Measurements from ENCODE around the gene CAMTA2. TPM values are rescaled to one million over a fixed set of nuclear protein-coding genes. Genes with fewer than 3 reads are reported as not detected.
A peak's percentile ranks its signal among the peaks of the same experiment; 100 is the strongest.
"Not testable (repeated sequence)": the region's sequence is repeated elsewhere in the genome, so short reads cannot be mapped to it uniquely, and the experiment has no call there.

CAMTA2 gene
- total RNA-seq, 1 experiment from 2014 or later: 1.6 TPM

DNA sequence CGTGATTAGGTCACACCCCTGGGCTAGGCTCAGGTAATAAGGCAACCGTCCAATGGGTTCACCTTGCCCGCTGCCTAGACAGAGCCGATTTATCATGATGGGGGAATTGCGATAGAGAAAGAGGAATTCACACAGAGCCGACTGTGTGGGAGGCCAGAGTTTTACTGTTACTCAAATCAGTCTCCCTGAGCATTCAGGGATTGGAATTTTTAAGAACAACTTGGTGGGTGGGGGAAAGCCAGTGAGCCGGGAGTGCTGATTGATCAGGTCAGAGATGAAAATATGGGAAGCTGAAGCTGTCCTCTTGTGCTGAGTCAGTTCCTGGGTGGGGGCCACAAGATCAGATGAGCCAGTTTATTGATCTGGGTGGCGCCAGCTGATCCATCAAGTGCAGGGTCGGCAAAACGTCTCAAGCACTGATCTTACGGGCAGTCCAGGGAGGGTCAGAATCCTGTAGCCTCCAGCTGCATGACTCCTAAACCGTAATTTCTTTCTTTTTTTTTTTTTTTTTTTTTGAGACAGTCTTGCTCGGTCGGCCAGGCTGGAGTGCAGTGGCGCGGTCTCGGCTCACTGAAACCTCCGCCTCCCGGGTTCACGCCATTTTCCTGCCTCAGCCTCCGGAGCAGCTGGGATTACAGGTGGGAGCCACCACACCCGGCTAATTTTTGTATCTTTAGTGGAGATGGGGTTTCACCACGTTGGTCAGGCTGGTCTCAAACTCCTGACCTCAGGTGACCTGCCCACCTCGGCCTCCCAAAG is 60.7 kb downstream of the CAMTA2 start:
- H3K27me3 ChIP-seq (ENCODE audit: control insufficient read depth, insufficient read depth, low read length); H3K36me3 ChIP-seq (replicated peaks; ENCODE audit: control insufficient read depth, insufficient read depth, low read length); H3K4me3 ChIP-seq (ENCODE audit: insufficient read depth, low read depth, low read length); DNase-seq: not testable (repeated sequence)

DNA sequence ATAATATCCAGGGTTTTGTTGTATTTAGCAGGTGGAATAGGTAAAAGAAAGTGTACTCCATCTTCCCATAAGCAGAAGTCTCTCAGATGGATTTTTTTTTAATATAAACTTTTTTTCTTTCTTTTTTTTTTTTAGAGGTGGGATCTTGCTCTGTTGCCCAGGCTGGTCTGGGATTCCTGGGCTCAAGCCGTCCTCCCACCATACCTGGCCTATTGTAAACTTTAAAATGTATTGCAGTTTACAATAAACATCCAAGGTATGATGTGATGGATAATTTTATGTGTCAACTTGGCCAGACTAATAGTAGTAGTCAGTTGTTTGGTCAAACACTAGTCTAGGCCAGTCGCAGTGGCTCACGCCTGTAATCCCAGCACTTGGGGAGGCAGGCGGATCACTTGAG is 66.2 kb downstream of the CAMTA2 start:
- no peaks in the 10 kb centered on the region for H3K36me3 ChIP-seq (replicated peaks; ENCODE audit: control insufficient read depth, insufficient read depth, low read length)
- no peaks in the 10 kb centered on the region for H3K27me3 ChIP-seq (ENCODE audit: control insufficient read depth, insufficient read depth, low read length)
- H3K4me3 ChIP-seq (ENCODE audit: insufficient read depth, low read depth, low read length): no peak overlapping the region
- DNase-seq: no peak

DNA sequence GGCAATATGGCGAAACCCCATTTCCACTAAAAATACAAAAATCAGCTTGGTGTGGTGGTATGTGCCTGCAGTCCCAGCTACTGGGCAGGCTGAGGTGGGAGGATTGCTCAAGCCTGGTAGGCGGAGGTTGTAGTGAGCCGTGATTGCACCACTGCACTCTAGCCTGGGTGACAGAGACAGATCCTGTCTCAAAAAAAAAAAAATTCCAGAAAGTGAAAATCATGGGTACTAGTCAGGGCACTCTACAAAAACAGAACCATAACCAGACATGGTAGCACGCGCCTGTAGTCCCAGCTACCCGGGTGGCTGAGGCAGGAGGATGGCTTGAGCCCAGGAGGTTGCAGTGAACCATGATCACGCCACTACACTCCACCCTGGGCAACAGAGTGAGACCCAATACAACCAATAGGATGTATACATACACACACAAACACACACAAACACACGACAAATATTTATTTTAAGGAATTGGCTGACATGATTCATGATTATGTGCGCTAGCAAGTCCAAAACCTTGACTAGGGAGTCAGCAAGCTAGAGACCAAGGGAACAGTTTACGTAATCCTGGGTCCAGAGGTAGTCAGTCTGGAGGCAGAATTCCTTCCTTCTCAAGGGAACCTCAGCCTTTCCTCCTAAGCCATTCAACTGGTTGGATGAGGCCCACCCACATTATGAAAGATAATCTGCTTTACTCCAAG is 67.0 kb downstream of the CAMTA2 start:
- Histone ChIP-seq H3K4me3 (ENCODE audit: insufficient read depth, low read depth, low read length) (no peak overlapping the region), H3K27me3 (ENCODE audit: control insufficient read depth, insufficient read depth, low read length) (no peaks in the 10 kb centered on the region), H3K36me3 (replicated peaks; ENCODE audit: control insufficient read depth, insufficient read depth, low read length) (no peaks in the 10 kb centered on the region)
- no peak for DNase-seq

DNA sequence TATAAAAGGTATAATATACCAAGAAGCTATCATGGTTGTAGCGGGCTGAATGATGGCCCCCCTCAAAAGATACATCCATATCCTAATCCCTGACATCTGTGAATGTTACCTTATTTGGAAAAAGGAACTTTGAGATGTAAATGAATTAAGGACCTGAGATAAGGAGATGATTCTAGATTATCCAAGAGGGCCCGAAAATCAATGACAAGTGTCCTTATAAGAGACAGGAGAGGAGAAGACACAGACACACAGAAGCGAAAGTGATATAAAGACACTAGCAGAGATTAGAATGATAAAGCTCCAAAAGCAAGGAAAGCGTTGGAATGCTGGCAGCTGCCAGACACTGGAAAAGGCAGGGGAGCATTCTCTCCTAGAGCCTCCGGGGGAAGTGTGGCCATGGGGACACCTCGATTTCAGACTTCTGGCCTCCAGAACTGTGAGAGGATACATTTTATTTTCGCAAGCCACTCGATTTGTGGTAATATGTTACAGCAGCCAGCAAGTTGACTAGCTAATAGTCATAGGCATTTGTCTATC is 67.9 kb downstream of the CAMTA2 start:
- peak; percentile 57 for DNase-seq
- Histone ChIP-seq H3K36me3 (replicated peaks; ENCODE audit: control insufficient read depth, insufficient read depth, low read length) (no peaks in the 10 kb centered on the region), H3K27me3 (ENCODE audit: control insufficient read depth, insufficient read depth, low read length) (no peaks in the 10 kb centered on the region), H3K4me3 (ENCODE audit: insufficient read depth, low read depth, low read length) (no peak overlapping the region)

Other genes with a start within 250 kb of the CAMTA2 start
- gene ZMYND15, start 247.8 kb downstream of the CAMTA2 start, total RNA-seq (2014; rRNA removed; shearing (Covaris generic)): 0.17 TPM in 1 of 2 replicates, not detected in the other
- gene CXCL16, start 247.7 kb downstream of the CAMTA2 start, total RNA-seq (2014; rRNA removed; shearing (Covaris generic)): 0.42 and 2.0 TPM in 2 replicates
- not detected in 2 replicates for gene TM4SF5, start 215.8 kb downstream of the CAMTA2 start, total RNA-seq (2014; rRNA removed; shearing (Covaris generic))
- gene VMO1, start 201.3 kb downstream of the CAMTA2 start, total RNA-seq (2014; rRNA removed; shearing (Covaris generic)): not detected in 2 replicates
- gene GLTPD2, start 198.7 kb downstream of the CAMTA2 start, total RNA-seq (2014; rRNA removed; shearing (Covaris generic)): not detected in 2 replicates
- 348 and 395 TPM in 2 replicates for gene PSMB6, start 191.5 kb downstream of the CAMTA2 start, total RNA-seq (2014; rRNA removed; shearing (Covaris generic))
- 36.5 and 42.6 TPM in 2 replicates for gene PLD2, start 180.5 kb downstream of the CAMTA2 start, total RNA-seq (2014; rRNA removed; shearing (Covaris generic))
- gene MINK1, start 154.3 kb downstream of the CAMTA2 start, total RNA-seq (2014; rRNA removed; shearing (Covaris generic)): 42.4 and 58.2 TPM in 2 replicates
- 7.6 and 7.8 TPM in 2 replicates for gene C17orf107, start 88.1 kb downstream of the CAMTA2 start, total RNA-seq (2014; rRNA removed; shearing (Covaris generic))
- 0.67 and 0.69 TPM in 2 replicates for gene CHRNE, start 84.6 kb downstream of the CAMTA2 start, total RNA-seq (2014; rRNA removed; shearing (Covaris generic))
- gene GP1BA, start 55.4 kb downstream of the CAMTA2 start, total RNA-seq (2014; rRNA removed; shearing (Covaris generic)): not detected in 2 replicates
- gene SLC25A11, start 47.6 kb downstream of the CAMTA2 start, total RNA-seq (2014; rRNA removed; shearing (Covaris generic)): 143 and 169 TPM in 2 replicates
- gene RNF167, start 47.4 kb downstream of the CAMTA2 start, total RNA-seq (2014; rRNA removed; shearing (Covaris generic)): 67.0 and 87.6 TPM in 2 replicates
- 1,296 and 1,480 TPM in 2 replicates for gene PFN1, start 39.1 kb downstream of the CAMTA2 start, total RNA-seq (2014; rRNA removed; shearing (Covaris generic))
- gene ENO3, start 36.6 kb downstream of the CAMTA2 start, total RNA-seq (2014; rRNA removed; shearing (Covaris generic)): 24.2 and 25.7 TPM in 2 replicates
- gene SPAG7, start 19.9 kb downstream of the CAMTA2 start, total RNA-seq (2014; rRNA removed; shearing (Covaris generic)): 103 and 105 TPM in 2 replicates
- 0.42 and 0.63 TPM in 2 replicates for gene INCA1, start 9.8 kb upstream of the CAMTA2 start, total RNA-seq (2014; rRNA removed; shearing (Covaris generic))
- 46.2 and 48.8 TPM in 2 replicates for gene KIF1C, start 10.3 kb upstream of the CAMTA2 start, total RNA-seq (2014; rRNA removed; shearing (Covaris generic))
- gene SLC52A1, start 47.8 kb upstream of the CAMTA2 start, total RNA-seq (2014; rRNA removed; shearing (Covaris generic)): 0.10 TPM in 1 of 2 replicates, not detected in the other
- 0.21 and 0.96 TPM in 2 replicates for gene ZFP3, start 90.8 kb upstream of the CAMTA2 start, total RNA-seq (2014; rRNA removed; shearing (Covaris generic))
- gene ZNF232, start 124.2 kb upstream of the CAMTA2 start, total RNA-seq (2014; rRNA removed; shearing (Covaris generic)): 20.1 and 24.8 TPM in 2 replicates
- gene USP6, start 128.4 kb upstream of the CAMTA2 start, total RNA-seq (2014; rRNA removed; shearing (Covaris generic)): 0.03 TPM in 1 of 2 replicates, not detected in the other
- 0.73 and 1.6 TPM in 2 replicates for gene ZNF594, start 204.2 kb upstream of the CAMTA2 start, total RNA-seq (2014; rRNA removed; shearing (Covaris generic))
- not detected in 2 replicates for gene SCIMP, start 247.2 kb upstream of the CAMTA2 start, total RNA-seq (2014; rRNA removed; shearing (Covaris generic))